Lower lobe of right lung (tissue), 2 donors: Measurements from ENCODE around the gene RSPH3. TPM values are rescaled to one million over a fixed set of nuclear protein-coding genes. Genes with fewer than 3 reads are reported as not detected.

Experiments used
- ATAC-seq, 2 donors: fragments of 200-7000 bp; cut with Tn5 transposase; one replicate each; pipeline ENCODE4 v1.9.1; 2020 to 2022; ENCODE audit warnings: mild to moderate bottlenecking in 2 of 2, moderate library complexity in 2 of 2
- DNase-seq: peaks from one replicate; pipeline ENCODE4 v3.0.0-alpha.2; 2020
- H3K27ac ChIP-seq: fragments of 200-600 bp; one replicate; pipeline ENCODE4 v1.8.0; 2022
- H3K27me3 ChIP-seq: fragments of 200-600 bp; one replicate; pipeline ENCODE4 v1.8.0; 2022; ENCODE audit warnings: low read depth
- H3K36me3 ChIP-seq: fragments of 200-600 bp; one replicate; pipeline ENCODE4 v1.8.0; 2022; ENCODE audit warnings: mild to moderate bottlenecking
- H3K4me1 ChIP-seq: fragments of 200-600 bp; one replicate; pipeline ENCODE4 v1.8.0; 2022
- H3K4me3 ChIP-seq: fragments of 200-600 bp; one replicate; pipeline ENCODE4 v1.8.0; 2022; ENCODE audit warnings: mild to moderate bottlenecking
- H3K9me3 ChIP-seq: fragments of 200-600 bp; one replicate; pipeline ENCODE4 v1.8.0; 2022
- intact Hi-C: fragments of 100-400 bp; cut with DNase I; formaldehyde crosslinking; loops from one replicate; pipeline ENCODE4 v1.11.0; 2022
- total RNA-seq: library from RNA; stranded (reverse); fragmentation: NEBNext Ultra II Directional; extraction: Animal tissue kit (Norgen Biotek cat#: 25700); gene quantifications from one replicate; pipeline ENCODE4 v1.2.1, GENCODE V29; 2021
- TF ChIP-seq, protein P1 (sequence below): fragments of 200-600 bp; IDR thresholded peaks from one replicate; pipeline ENCODE4 v1.8.0; 2022; ENCODE audit warnings: antibody characterized with exemption, mild to moderate bottlenecking
- donor health status: DM: no; HTN: yes; CAD: no; lungs with severe emphysema.

Gene RSPH3
- total RNA-seq, 1 donor from 2014 or later: 24.2 TPM

DNA sequence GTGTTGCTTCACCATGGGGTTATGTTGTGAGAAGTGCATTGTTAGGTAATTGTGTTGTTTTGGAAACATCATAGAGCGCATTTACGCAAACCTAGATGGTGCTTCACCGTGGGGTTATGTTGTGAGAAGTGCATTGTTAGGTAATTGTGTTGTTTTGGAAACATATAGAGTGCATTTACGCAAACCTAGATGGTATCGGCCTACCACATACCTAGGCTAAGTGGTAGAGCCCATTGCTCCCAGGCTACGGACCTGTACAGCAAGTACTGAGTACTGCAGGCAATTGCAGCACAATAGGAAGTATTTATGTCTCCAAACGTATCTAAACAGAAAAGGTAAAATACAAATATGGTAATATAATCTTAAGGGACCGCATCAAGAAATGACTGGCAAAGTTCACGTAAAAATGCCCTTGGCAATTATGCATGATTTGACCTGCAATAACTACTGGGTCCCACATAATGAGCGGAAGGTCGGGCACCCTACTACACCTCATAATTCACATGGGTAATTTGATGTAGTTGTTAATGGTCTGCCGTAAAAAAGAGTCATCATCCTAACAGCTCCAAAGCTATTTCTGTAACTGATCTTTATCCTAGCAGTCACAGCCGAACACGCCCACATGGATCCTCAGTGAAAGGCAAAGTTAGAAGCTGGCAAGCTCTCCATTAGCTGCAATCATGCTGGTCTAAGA lies 76.0 kb downstream of the RSPH3 start:
- TF ChIP-seq, protein P1, sequence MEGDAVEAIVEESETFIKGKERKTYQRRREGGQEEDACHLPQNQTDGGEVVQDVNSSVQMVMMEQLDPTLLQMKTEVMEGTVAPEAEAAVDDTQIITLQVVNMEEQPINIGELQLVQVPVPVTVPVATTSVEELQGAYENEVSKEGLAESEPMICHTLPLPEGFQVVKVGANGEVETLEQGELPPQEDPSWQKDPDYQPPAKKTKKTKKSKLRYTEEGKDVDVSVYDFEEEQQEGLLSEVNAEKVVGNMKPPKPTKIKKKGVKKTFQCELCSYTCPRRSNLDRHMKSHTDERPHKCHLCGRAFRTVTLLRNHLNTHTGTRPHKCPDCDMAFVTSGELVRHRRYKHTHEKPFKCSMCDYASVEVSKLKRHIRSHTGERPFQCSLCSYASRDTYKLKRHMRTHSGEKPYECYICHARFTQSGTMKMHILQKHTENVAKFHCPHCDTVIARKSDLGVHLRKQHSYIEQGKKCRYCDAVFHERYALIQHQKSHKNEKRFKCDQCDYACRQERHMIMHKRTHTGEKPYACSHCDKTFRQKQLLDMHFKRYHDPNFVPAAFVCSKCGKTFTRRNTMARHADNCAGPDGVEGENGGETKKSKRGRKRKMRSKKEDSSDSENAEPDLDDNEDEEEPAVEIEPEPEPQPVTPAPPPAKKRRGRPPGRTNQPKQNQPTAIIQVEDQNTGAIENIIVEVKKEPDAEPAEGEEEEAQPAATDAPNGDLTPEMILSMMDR: no peak
- no peak for DNase-seq
- ATAC-seq: no peak
- Histone ChIP-seq H3K4me1 (no peaks in the 10 kb centered on the region), H3K27me3 (no peaks in the 10 kb centered on the region), H3K27ac (no peak overlapping the region), H3K9me3 (no peaks in the 10 kb centered on the region), H3K36me3 (no peaks in the 10 kb centered on the region), H3K4me3 (no peak overlapping the region)
- intact Hi-C loops: no loop called here

Other genes starting within 250 kb of the RSPH3 start
- gene EZR, start 180.8 kb downstream of the RSPH3 start, total RNA-seq: 254 TPM
- 17.1 TPM for gene TAGAP, start 44.8 kb upstream of the RSPH3 start, total RNA-seq
- gene FNDC1, start 169.2 kb upstream of the RSPH3 start, total RNA-seq: 0.44 TPM